Neuronal stem cell (in vitro differentiated cells): ENCODE measurements around the gene ABR.

ENCODE experiments used
- DNase-seq: peaks from one replicate; pipeline ENCODE4 v3.0.0-alpha.2; 2013; ENCODE audit warnings: low spot score
- H2AFZ ChIP-seq: one replicate; pipeline ENCODE4 v1.6.1; 2013; ENCODE audit warnings: mild to moderate bottlenecking, low read length, inconsistent platforms
- H2AK5ac ChIP-seq: 2 replicates; pipeline ENCODE4 v1.6.1; 2013; ENCODE audit warnings: low read depth, mild to moderate bottlenecking, inconsistent platforms, low read length, moderate library complexity, mixed read lengths
- H2BK120ac ChIP-seq: 2 replicates; pipeline ENCODE4 v1.6.1; 2013; ENCODE audit warnings: low read depth, mild to moderate bottlenecking, inconsistent platforms, low read length, moderate library complexity, mixed read lengths
- H2BK12ac ChIP-seq: one replicate; pipeline ENCODE4 v1.6.1; 2013; ENCODE audit warnings: low read length, inconsistent platforms
- H2BK15ac ChIP-seq: 2 replicates; pipeline ENCODE4 v1.6.1; 2013; ENCODE audit warnings: mild to moderate bottlenecking, low read length, inconsistent platforms, mixed read lengths
- H2BK5ac ChIP-seq: one replicate; pipeline ENCODE4 v1.6.1; 2013; ENCODE audit warnings: inconsistent platforms, mild to moderate bottlenecking, low read length, moderate library complexity
- H3K14ac ChIP-seq: one replicate; pipeline ENCODE4 v1.6.1; 2013; ENCODE audit warnings: low read length, inconsistent platforms
- H3K18ac ChIP-seq: 2 replicates; pipeline ENCODE4 v1.6.1; 2013; ENCODE audit warnings: low read length, inconsistent platforms
- H3K23ac ChIP-seq: 2 replicates; pipeline ENCODE4 v1.6.1; 2013; ENCODE audit warnings: low read depth, mild to moderate bottlenecking, mixed read lengths, low read length, inconsistent platforms; ENCODE audit not compliant: poor library complexity
- H3K27ac ChIP-seq: replicated peaks from 3 replicates; pipeline ENCODE4 v1.5.1; 2013; ENCODE audit warnings: low read length, inconsistent platforms
- H3K27me3 ChIP-seq, 3 experiments: 2 replicates each; pipeline ENCODE4 v1.6.1; 2013; ENCODE audit warnings: low read length in 3 of 3, mild to moderate bottlenecking in 2 of 3, inconsistent platforms in 1 of 3, low read depth in 1 of 3, mixed read lengths in 1 of 3, moderate library complexity in 1 of 3; ENCODE audit not compliant: control insufficient read depth in 3 of 3, insufficient read depth in 3 of 3
- H3K36me3 ChIP-seq, 2 donors: replicated peaks in 1 of 2; 2 replicates each; pipeline ENCODE4 v1.6.1; 2013; ENCODE audit warnings: low read length in 2 of 2; ENCODE audit not compliant: control insufficient read depth in 2 of 2, insufficient read depth in 2 of 2
- H3K4ac ChIP-seq: 2 replicates; pipeline ENCODE4 v1.6.1; 2013; ENCODE audit warnings: inconsistent platforms, mild to moderate bottlenecking, low read length, moderate library complexity
- H3K4me1 ChIP-seq, 2 donors: 1 replicate in 1 of 2; 2 replicates in 1 of 2; pipeline ENCODE4 v1.6.1; 2013; ENCODE audit warnings: low read length in 2 of 2, low read depth in 1 of 2; ENCODE audit not compliant: control insufficient read depth in 2 of 2, insufficient read depth in 1 of 2
- H3K4me2 ChIP-seq: one replicate; pipeline ENCODE4 v1.6.1; 2013; ENCODE audit warnings: mild to moderate bottlenecking, low read length, inconsistent platforms; ENCODE audit not compliant: insufficient read depth, poor library complexity, severe bottlenecking
- H3K4me3 ChIP-seq, 2 donors: 2 replicates each; pipeline ENCODE4 v1.5.1; 2013; ENCODE audit warnings: low read length in 2 of 2, mild to moderate bottlenecking in 2 of 2, inconsistent platforms in 1 of 2, moderate library complexity in 1 of 2
- H3K79me1 ChIP-seq: one replicate; pipeline ENCODE4 v1.6.1; 2013; ENCODE audit warnings: low read depth, mild to moderate bottlenecking, inconsistent platforms, low read length, moderate library complexity
- H3K9ac ChIP-seq: one replicate; pipeline ENCODE4 v1.6.1; 2013; ENCODE audit warnings: mild to moderate bottlenecking, low read depth, low read length, inconsistent platforms; ENCODE audit not compliant: poor library complexity
- H3K9me3 ChIP-seq, 2 donors: replicated peaks in 1 of 2; 2 replicates each; pipeline versions ENCODE3 to v1.6.1; 2013; ENCODE audit warnings: low read length in 2 of 2, mild to moderate bottlenecking in 2 of 2, inconsistent platforms in 1 of 2, low read depth in 1 of 2, mixed read lengths in 1 of 2, moderate library complexity in 1 of 2; ENCODE audit not compliant: control insufficient read depth in 2 of 2, insufficient read depth in 1 of 2
- H4K8ac ChIP-seq: one replicate; pipeline ENCODE4 v1.6.1; 2013; ENCODE audit warnings: low read depth, mild to moderate bottlenecking, inconsistent platforms, low read length, moderate library complexity
- H4K91ac ChIP-seq: one replicate; pipeline ENCODE4 v1.6.1; 2013; ENCODE audit warnings: low read length, low read depth, mild to moderate bottlenecking, inconsistent platforms; ENCODE audit not compliant: poor library complexity
- WGBS, 2 donors: extraction: QIAGEN DNeasy Blood & Tissue Kit; methylation state at CpG; one replicate each; pipeline ENCODE4 v1.1.7; 2013; ENCODE audit warnings: missing lambda C conversion rate in 2 of 2, mixed read lengths in 1 of 2; ENCODE audit not compliant: insufficient read length in 2 of 2, insufficient replicate concordance in 1 of 2; ENCODE audit errors: extremely low coverage in 2 of 2; 5-methylcytosine and 5-hydroxymethylcytosine counted together

Gene ABR

GRCh38 chr17:1147664-1148063 lies 32.1 kb downstream of the ABR start:
- Histone ChIP-seq H4K8ac (no peak overlapping the region), H2BK12ac (no peak overlapping the region), H3K36me3 (peaks cover 4 to 8% of the 10 kb centered on the region in 2 donors), H3K9ac (no peak overlapping the region), H3K4me2 (no peak overlapping the region), H3K18ac (peak overlapping the region; percentile 74), H2BK120ac (no peak overlapping the region), H3K79me1 (peaks cover 7% of the 10 kb centered on the region), H2BK15ac (no peak overlapping the region), H3K27me3 (no peaks in the 10 kb centered on the region), H3K23ac (no peak overlapping the region), H2AFZ (no peak overlapping the region), H4K91ac (no peak overlapping the region), H3K4me1 (peaks cover 11 to 12% of the 10 kb centered on the region in 2 donors), H3K27ac (no peak overlapping the region), H2BK5ac (no peak overlapping the region), H3K9me3 (no peaks in the 10 kb centered on the region), H2AK5ac (no peak overlapping the region), H3K4ac (no peak overlapping the region), H3K14ac (no peak overlapping the region), H3K4me3 (no peak overlapping the region)
- DNase-seq: peak; percentile 42
- WGBS, 2 donors: no CpG with 5 or more reads among the region's 8 CpGs

- Histone ChIP-seq H2BK120ac (no peak overlapping the region), H2AFZ (no peak overlapping the region), H3K18ac (no peak overlapping the region), H3K4ac (no peak overlapping the region), H3K27me3 (no peaks in the 10 kb centered on the region), H3K9ac (peak overlapping the region; percentile 34), H3K79me1 (peaks cover 7% of the 10 kb centered on the region), H4K8ac (peak overlapping the region; percentile 88), H3K23ac (peak overlapping the region; percentile 90), H4K91ac (no peak overlapping the region), H3K4me1 (peaks cover 13 to 14% of the 10 kb centered on the region in 2 donors), H3K9me3 (no peaks in the 10 kb centered on the region), H3K4me3 (no peak overlapping the region), H3K14ac (peak overlapping the region; percentile 60), H2BK12ac (no peak overlapping the region), H3K4me2 (no peak overlapping the region), H2BK5ac (no peak overlapping the region), H3K27ac (no peak overlapping the region), H3K36me3 (peaks cover 4 to 8% of the 10 kb centered on the region in 2 donors), H2AK5ac (no peak overlapping the region), H2BK15ac (no peak overlapping the region)
- no CpG with 5 or more reads among the region's 9 CpGs for WGBS, 2 donors
- DNase-seq: no peak
Measured at GRCh38 chr17:1146561-1147265, 33.1 kb downstream of the ABR start.

GRCh38 chr17:1145311-1145986 lies 34.3 kb downstream of the ABR start:
- H3K18ac ChIP-seq: peak overlapping the region; percentile 2
- no peak overlapping the region for H2AK5ac ChIP-seq
- peak overlapping the region; percentile 58 for H3K23ac ChIP-seq
- H3K36me3 ChIP-seq: peaks cover 4 to 8% of the 10 kb centered on the region in 2 donors
- H4K91ac ChIP-seq: no peak overlapping the region
- H2AFZ ChIP-seq: no peak overlapping the region
- no peak overlapping the region for H3K14ac ChIP-seq
- peaks cover 7% of the 10 kb centered on the region for H3K79me1 ChIP-seq
- no peak overlapping the region for H2BK12ac ChIP-seq
- DNase-seq: no peak
- H3K4ac ChIP-seq: no peak overlapping the region
- no peak overlapping the region for H3K27ac ChIP-seq
- WGBS, 2 donors: no CpG with 5 or more reads among the region's 14 CpGs
- H2BK120ac ChIP-seq: no peak overlapping the region
- H3K27me3 ChIP-seq: no peaks in the 10 kb centered on the region
- no peak overlapping the region for H3K4me2 ChIP-seq
- no peak overlapping the region for H2BK15ac ChIP-seq
- H2BK5ac ChIP-seq: no peak overlapping the region
- H3K4me1 ChIP-seq: peaks cover 13 to 14% of the 10 kb centered on the region in 2 donors
- no peaks in the 10 kb centered on the region for H3K9me3 ChIP-seq
- no peak overlapping the region for H3K9ac ChIP-seq
- no peak overlapping the region for H3K4me3 ChIP-seq
- H4K8ac ChIP-seq: no peak overlapping the region

GRCh38 chr17:1144162-1144561 lies 35.6 kb downstream of the ABR start:
- no peak overlapping the region for H2AK5ac ChIP-seq
- no peak overlapping the region for H2BK5ac ChIP-seq
- WGBS, 2 donors: no CpG with 5 or more reads among the region's 17 CpGs
- H3K14ac ChIP-seq: no peak overlapping the region
- no peak overlapping the region for H2BK120ac ChIP-seq
- H3K4me2 ChIP-seq: no peak overlapping the region
- H3K23ac ChIP-seq: no peak overlapping the region
- H4K91ac ChIP-seq: no peak overlapping the region
- no peak overlapping the region for H4K8ac ChIP-seq
- peaks cover 13 to 16% of the 10 kb centered on the region in 2 donors for H3K4me1 ChIP-seq
- no peak for DNase-seq
- H2BK12ac ChIP-seq: no peak overlapping the region
- no peaks in the 10 kb centered on the region for H3K27me3 ChIP-seq
- H2AFZ ChIP-seq: no peak overlapping the region
- H2BK15ac ChIP-seq: no peak overlapping the region
- H3K9me3 ChIP-seq: no peaks in the 10 kb centered on the region
- peaks cover 7% of the 10 kb centered on the region for H3K79me1 ChIP-seq
- no peak overlapping the region for H3K27ac ChIP-seq
- H3K4ac ChIP-seq: no peak overlapping the region
- H3K9ac ChIP-seq: no peak overlapping the region
- H3K36me3 ChIP-seq: no peaks in the 10 kb centered on the region
- H3K18ac ChIP-seq: peak overlapping the region; percentile 83
- H3K4me3 ChIP-seq: no peak overlapping the region
